ENCODE data around the gene C17orf50. TPM values are rescaled to one million over a fixed set of nuclear protein-coding genes. Genes with fewer than 3 reads are reported as not detected.

C17orf50 gene
- total and polyA plus RNA-seq, 2 of the 13 experiments (the other 11 are each of a cell fraction or from before 2014, with no cell fraction given), result not detected

DNA sequence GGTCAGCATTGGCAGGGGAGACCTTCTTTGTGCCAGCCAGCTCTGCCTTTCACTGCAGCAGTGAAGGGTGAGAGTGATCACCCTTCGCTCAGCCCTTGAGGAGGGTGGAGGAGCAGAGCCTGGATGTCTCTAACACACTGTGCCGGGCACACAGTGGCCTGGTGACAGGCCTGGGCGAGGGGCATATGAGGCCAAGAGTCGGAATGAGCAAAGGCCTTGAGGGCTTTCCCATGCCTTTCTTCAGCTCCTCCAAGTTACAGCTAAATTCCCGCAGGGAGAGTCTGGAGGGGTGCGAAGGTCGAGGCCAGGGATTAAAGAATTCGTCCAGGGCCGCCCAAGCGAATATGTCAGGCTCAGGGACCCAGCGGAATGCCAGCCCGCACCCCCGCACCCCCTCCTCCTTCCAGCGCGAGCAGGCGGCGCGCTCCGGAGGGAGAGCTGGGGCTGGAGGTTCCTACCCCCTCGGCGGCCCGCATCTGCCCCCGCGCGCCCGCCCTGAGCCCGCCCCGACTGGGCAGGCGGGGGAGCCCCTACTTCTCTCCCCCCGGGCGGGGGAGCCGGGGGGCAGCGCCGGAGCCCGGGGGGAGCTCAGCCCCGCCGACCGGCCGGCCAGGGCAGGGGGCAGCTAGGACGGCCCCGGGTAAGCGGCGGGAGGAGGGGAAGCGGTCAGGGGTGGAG is 29.3 kb upstream of the C17orf50 start, which contains the start of gene RASL10B (continued):
- TF ChIP-seq, protein P1, sequence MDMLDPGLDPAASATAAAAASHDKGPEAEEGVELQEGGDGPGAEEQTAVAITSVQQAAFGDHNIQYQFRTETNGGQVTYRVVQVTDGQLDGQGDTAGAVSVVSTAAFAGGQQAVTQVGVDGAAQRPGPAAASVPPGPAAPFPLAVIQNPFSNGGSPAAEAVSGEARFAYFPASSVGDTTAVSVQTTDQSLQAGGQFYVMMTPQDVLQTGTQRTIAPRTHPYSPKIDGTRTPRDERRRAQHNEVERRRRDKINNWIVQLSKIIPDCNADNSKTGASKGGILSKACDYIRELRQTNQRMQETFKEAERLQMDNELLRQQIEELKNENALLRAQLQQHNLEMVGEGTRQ (IDR thresholded peaks at IDR 0.05; ENCODE audit: low read depth, low read length), result no peak
- TF ChIP-seq, protein P1 (CRISPR knock-in tag; IDR thresholded peaks at IDR 0.05; ENCODE audit: borderline replicate concordance), result no peak
- TF ChIP-seq, protein P2, sequence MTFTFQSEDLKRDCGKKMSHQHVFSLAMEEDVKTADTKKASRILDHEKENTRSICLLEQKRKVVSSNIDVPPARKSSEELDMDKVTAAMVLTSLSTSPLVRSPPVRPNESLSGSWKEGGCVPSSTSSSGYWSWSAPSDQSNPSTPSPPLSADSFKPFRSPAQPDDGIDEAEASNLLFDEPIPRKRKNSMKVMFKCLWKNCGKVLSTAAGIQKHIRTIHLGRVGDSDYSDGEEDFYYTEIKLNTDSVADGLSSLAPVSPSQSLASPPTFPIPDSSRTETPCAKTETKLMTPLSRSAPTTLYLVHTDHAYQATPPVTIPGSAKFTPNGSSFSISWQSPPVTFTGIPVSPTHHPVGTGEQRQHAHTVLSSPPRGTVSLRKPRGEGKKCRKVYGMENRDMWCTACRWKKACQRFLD (CRISPR knock-in tag; IDR thresholded peaks at IDR 0.05; ENCODE audit: borderline replicate concordance), result no peak
- TF ChIP-seq SRSF4 (IDR thresholded peaks at IDR 0.05; ENCODE audit: low read depth, low read length, poor library complexity, severe bottlenecking), result no peak
- no peak for TF ChIP-seq XBP1 (CRISPR knock-in tag; IDR thresholded peaks at IDR 0.05)
- no peak for TF ChIP-seq POLR2AphosphoS2 (IDR thresholded peaks at IDR 0.05; ENCODE audit: low read depth, low read length)
- TF ChIP-seq PAWR (CRISPR knock-in tag; IDR thresholded peaks at IDR 0.05; ENCODE audit: borderline replicate concordance), result no peak
- TF ChIP-seq SYNCRIP (IDR thresholded peaks at IDR 0.05; ENCODE audit: insufficient read depth, low read depth, low read length), result no peak
- peak; percentile 17; the same call in 1 of the 2 replicates for TF ChIP-seq ZNF777 (CRISPR knock-in tag; IDR thresholded peaks at IDR 0.05)
- TF ChIP-seq, protein P3, sequence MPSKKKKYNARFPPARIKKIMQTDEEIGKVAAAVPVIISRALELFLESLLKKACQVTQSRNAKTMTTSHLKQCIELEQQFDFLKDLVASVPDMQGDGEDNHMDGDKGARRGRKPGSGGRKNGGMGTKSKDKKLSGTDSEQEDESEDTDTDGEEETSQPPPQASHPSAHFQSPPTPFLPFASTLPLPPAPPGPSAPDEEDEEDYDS (CRISPR knock-in tag; IDR thresholded peaks at IDR 0.05), result no peak
- TF ChIP-seq RFXAP (CRISPR knock-in tag; IDR thresholded peaks at IDR 0.05; ENCODE audit: borderline replicate concordance), result 0 out of 2 replicates have a peak, but pooled peaks have one; percentile 20
- no peak for TF ChIP-seq SP1 (IDR thresholded peaks at IDR 0.05)
- TF ChIP-seq SP1 (CRISPR knock-in tag; IDR thresholded peaks at IDR 0.05), result no peak
- TF ChIP-seq, protein P4, sequence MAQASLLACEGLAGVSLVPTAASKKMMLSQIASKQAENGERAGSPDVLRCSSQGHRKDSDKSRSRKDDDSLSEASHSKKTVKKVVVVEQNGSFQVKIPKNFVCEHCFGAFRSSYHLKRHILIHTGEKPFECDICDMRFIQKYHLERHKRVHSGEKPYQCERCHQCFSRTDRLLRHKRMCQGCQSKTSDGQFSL (CRISPR knock-in tag; IDR thresholded peaks at IDR 0.05), result peak; percentile 60; the same call in 1 of the 2 replicates
- TF ChIP-seq SMAD1 (CRISPR knock-in tag; IDR thresholded peaks at IDR 0.05; ENCODE audit: borderline replicate concordance, low read depth), result no peak
- TF ChIP-seq, protein P5, sequence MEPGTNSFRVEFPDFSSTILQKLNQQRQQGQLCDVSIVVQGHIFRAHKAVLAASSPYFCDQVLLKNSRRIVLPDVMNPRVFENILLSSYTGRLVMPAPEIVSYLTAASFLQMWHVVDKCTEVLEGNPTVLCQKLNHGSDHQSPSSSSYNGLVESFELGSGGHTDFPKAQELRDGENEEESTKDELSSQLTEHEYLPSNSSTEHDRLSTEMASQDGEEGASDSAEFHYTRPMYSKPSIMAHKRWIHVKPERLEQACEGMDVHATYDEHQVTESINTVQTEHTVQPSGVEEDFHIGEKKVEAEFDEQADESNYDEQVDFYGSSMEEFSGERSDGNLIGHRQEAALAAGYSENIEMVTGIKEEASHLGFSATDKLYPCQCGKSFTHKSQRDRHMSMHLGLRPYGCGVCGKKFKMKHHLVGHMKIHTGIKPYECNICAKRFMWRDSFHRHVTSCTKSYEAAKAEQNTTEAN (CRISPR knock-in tag; conservative IDR thresholded peaks at IDR 0.05), result no peak
- 0 out of 2 replicates have a peak, but pooled peaks have one; percentile 38 for TF ChIP-seq CCDC6 (CRISPR knock-in tag; IDR thresholded peaks at IDR 0.05)
- no peak for TF ChIP-seq ZNF879 (CRISPR knock-in tag; IDR thresholded peaks at IDR 0.05)
- no peak for TF ChIP-seq ZNF160 (CRISPR knock-in tag; IDR thresholded peaks at IDR 0.05)
- TF ChIP-seq, protein P6, sequence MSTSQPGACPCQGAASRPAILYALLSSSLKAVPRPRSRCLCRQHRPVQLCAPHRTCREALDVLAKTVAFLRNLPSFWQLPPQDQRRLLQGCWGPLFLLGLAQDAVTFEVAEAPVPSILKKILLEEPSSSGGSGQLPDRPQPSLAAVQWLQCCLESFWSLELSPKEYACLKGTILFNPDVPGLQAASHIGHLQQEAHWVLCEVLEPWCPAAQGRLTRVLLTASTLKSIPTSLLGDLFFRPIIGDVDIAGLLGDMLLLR (CRISPR knock-in tag; IDR thresholded peaks at IDR 0.05), result no peak
- no peak for TF ChIP-seq RXRA (CRISPR knock-in tag; IDR thresholded peaks at IDR 0.05)
- TF ChIP-seq, protein P7, sequence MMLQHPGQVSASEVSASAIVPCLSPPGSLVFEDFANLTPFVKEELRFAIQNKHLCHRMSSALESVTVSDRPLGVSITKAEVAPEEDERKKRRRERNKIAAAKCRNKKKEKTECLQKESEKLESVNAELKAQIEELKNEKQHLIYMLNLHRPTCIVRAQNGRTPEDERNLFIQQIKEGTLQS (CRISPR knock-in tag; IDR thresholded peaks at IDR 0.05), result no peak
- TF ChIP-seq RFX1 (IDR thresholded peaks at IDR 0.05), result no peak
- 0 out of 2 replicates have a peak, but pooled peaks have one; percentile 36 for TF ChIP-seq MEIS2 (CRISPR knock-in tag; IDR thresholded peaks at IDR 0.05)
